ENCODE results near the gene TCF19. TPM values are rescaled to one million over a fixed set of nuclear protein-coding genes. Genes with fewer than 3 reads are reported as not detected.
A peak's percentile ranks its signal among the peaks of the same experiment; 100 is the strongest.

Gene TCF19
- total and polyA plus RNA-seq, 2 experiments from 2014 or later: 8.3 to 11.1 TPM

- peak overlapping the region; percentile 50; the same call in 1 of the 2 replicates for H3K27ac Mint-ChIP-seq
- peak overlapping the region; percentile 40; the same call in 1 of the 3 replicates for H3K4me3 Mint-ChIP-seq
- H3K36me3 ChIP-seq (ENCODE audit: insufficient read depth): peaks cover 7% of the 10 kb centered on the region; the same call in 1 of the 2 replicates
- H3K27me3 Mint-ChIP-seq (ENCODE audit: insufficient read depth, low read depth, poor library complexity): peaks cover 14% of the 10 kb centered on the region
- peak; percentile 67 for ATAC-seq
- peak; percentile 79 for DNase-seq (ENCODE audit: low spot score)
- H3K79me2 ChIP-seq (replicated peaks; ENCODE audit: insufficient read depth): no peaks in the 10 kb centered on the region
- peaks cover 20% of the 10 kb centered on the region for H3K36me3 Mint-ChIP-seq (ENCODE audit: low read depth)
- H3F3A ChIP-seq (replicated peaks; ENCODE audit: low read depth): no peaks in the 10 kb centered on the region
- no peaks in the 10 kb centered on the region for H3K27me3 ChIP-seq (ENCODE audit: insufficient read depth)
- H3K4me1 ChIP-seq (ENCODE audit: insufficient read depth): peaks cover 7% of the 10 kb centered on the region; the same call in 1 of the 2 replicates
- TF ChIP-seq, protein P1, sequence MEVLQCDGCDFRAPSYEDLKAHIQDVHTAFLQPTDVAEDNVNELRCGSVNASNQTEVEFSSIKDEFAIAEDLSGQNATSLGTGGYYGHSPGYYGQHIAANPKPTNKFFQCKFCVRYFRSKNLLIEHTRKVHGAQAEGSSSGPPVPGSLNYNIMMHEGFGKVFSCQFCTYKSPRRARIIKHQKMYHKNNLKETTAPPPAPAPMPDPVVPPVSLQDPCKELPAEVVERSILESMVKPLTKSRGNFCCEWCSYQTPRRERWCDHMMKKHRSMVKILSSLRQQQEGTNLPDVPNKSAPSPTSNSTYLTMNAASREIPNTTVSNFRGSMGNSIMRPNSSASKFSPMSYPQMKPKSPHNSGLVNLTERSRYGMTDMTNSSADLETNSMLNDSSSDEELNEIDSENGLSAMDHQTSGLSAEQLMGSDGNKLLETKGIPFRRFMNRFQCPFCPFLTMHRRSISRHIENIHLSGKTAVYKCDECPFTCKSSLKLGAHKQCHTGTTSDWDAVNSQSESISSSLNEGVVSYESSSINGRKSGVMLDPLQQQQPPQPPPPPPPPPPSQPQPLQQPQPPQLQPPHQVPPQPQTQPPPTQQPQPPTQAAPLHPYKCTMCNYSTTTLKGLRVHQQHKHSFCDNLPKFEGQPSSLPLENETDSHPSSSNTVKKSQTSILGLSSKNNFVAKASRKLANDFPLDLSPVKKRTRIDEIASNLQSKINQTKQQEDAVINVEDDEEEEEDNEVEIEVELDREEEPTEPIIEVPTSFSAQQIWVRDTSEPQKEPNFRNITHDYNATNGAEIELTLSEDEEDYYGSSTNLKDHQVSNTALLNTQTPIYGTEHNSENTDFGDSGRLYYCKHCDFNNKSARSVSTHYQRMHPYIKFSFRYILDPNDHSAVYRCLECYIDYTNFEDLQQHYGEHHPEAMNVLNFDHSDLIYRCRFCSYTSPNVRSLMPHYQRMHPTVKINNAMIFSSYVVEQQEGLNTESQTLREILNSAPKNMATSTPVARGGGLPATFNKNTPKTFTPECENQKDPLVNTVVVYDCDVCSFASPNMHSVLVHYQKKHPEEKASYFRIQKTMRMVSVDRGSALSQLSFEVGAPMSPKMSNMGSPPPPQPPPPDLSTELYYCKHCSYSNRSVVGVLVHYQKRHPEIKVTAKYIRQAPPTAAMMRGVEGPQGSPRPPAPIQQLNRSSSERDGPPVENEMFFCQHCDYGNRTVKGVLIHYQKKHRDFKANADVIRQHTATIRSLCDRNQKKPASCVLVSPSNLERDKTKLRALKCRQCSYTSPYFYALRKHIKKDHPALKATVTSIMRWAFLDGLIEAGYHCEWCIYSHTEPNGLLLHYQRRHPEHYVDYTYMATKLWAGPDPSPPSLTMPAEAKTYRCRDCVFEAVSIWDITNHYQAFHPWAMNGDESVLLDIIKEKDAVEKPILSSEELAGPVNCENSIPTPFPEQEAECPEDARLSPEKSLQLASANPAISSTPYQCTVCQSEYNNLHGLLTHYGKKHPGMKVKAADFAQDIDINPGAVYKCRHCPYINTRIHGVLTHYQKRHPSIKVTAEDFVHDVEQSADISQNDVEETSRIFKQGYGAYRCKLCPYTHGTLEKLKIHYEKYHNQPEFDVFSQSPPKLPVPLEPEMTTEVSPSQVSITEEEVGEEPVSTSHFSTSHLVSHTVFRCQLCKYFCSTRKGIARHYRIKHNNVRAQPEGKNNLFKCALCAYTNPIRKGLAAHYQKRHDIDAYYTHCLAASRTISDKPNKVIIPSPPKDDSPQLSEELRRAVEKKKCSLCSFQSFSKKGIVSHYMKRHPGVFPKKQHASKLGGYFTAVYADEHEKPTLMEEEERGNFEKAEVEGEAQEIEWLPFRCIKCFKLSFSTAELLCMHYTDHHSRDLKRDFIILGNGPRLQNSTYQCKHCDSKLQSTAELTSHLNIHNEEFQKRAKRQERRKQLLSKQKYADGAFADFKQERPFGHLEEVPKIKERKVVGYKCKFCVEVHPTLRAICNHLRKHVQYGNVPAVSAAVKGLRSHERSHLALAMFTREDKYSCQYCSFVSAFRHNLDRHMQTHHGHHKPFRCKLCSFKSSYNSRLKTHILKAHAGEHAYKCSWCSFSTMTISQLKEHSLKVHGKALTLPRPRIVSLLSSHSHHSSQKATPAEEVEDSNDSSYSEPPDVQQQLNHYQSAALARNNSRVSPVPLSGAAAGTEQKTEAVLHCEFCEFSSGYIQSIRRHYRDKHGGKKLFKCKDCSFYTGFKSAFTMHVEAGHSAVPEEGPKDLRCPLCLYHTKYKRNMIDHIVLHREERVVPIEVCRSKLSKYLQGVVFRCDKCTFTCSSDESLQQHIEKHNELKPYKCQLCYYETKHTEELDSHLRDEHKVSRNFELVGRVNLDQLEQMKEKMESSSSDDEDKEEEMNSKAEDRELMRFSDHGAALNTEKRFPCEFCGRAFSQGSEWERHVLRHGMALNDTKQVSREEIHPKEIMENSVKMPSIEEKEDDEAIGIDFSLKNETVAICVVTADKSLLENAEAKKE (CRISPR knock-in tag; IDR thresholded peaks at IDR 0.05): peak; percentile 79; the same call in 1 of the 2 replicates
- TF ChIP-seq EZH2phosphoT487 (IDR thresholded peaks at IDR 0.05; ENCODE audit: unreplicated experiment): no peak
- TF ChIP-seq JUNB (IDR thresholded peaks at IDR 0.05; ENCODE audit: unreplicated experiment): no peak
- TF ChIP-seq POLR2AphosphoS5 (IDR thresholded peaks at IDR 0.05; ENCODE audit: low read depth): no peak
- TF ChIP-seq ETS1 (IDR thresholded peaks at IDR 0.05): no peak
- no peak overlapping the region for H2AFZ ChIP-seq
- H3K4me1 Mint-ChIP-seq: peaks cover 44% of the 10 kb centered on the region
- no peaks in the 10 kb centered on the region for H4K20me1 ChIP-seq (replicated peaks; ENCODE audit: insufficient read depth)
- H3K4me2 ChIP-seq: peak overlapping the region; percentile 40; the same call in 1 of the 2 replicates
- peaks cover 8% of the 10 kb centered on the region; the same call in 2 of the 3 replicates for H3K9me3 Mint-ChIP-seq
- no peak overlapping the region for H3K27ac ChIP-seq (ENCODE audit: low read depth)
- peak overlapping the region; percentile 32; the same call in 1 of the 2 replicates for H3K4me3 ChIP-seq
- H3K9me2 ChIP-seq (ENCODE audit: insufficient read depth): 0 out of 2 replicates have a peak, but pooled peaks cover 3% of the 10 kb centered on the region
Measured at GRCh38 chr6:31139599-31139998, 18.8 kb upstream of the TCF19 start.

All from GM23338 (cell line).